Kidney (tissue), 14 donors: ENCODE data around the gene TNIP2. TPM values are rescaled to one million over a fixed set of nuclear protein-coding genes. Genes with fewer than 3 reads are reported as not detected.

Source experiments
- DNase-seq, 5 donors: peaks; one replicate each; pipeline ENCODE4 v3.0.0-alpha.2; 2013 to 2020
- FAIRE-seq: peaks from 2 replicates; lab custom pipeline; 2012; peaks lifted over from hg19 to GRCh38; lab: Jason Lieb, UNC
- H3K27ac ChIP-seq, 2 donors: one replicate each; pipeline ENCODE4 v1.7.0; 2013; ENCODE audit warnings: low read depth in 2 of 2, low read length in 2 of 2, inconsistent platforms in 1 of 2
- H3K27me3 ChIP-seq: one replicate; pipeline ENCODE4 v1.7.1; 2013; ENCODE audit warnings: low read length, inconsistent platforms; ENCODE audit not compliant: control insufficient read depth, insufficient read depth
- H3K36me3 ChIP-seq, 3 donors: one replicate each; pipeline versions ENCODE4 v1.7.0 to v1.7.1; 2013; ENCODE audit warnings: low read length in 3 of 3, control low read depth in 1 of 3, inconsistent platforms in 1 of 3; ENCODE audit not compliant: insufficient read depth in 3 of 3, control insufficient read depth in 2 of 3
- H3K4me1 ChIP-seq, 3 donors: one replicate each; pipeline versions ENCODE4 v1.7.0 to v1.7.1; 2013; ENCODE audit warnings: low read length in 3 of 3, inconsistent platforms in 1 of 3, low read depth in 1 of 3; ENCODE audit not compliant: control insufficient read depth in 2 of 3, insufficient read depth in 2 of 3
- H3K4me3 ChIP-seq, 3 donors: one replicate each; pipeline versions ENCODE4 v1.7.0 to v1.8.1; 2013; ENCODE audit warnings: low read length in 3 of 3, control low read depth in 1 of 3, inconsistent platforms in 1 of 3
- H3K9ac ChIP-seq, 3 donors: one replicate each; pipeline versions ENCODE4 v1.7.0 to v1.7.1; 2013; ENCODE audit warnings: low read length in 3 of 3, control low read depth in 1 of 3, inconsistent platforms in 1 of 3
- H3K9me3 ChIP-seq, 3 donors: one replicate each; pipeline versions ENCODE4 v1.7.0 to v1.7.1; 2013; ENCODE audit warnings: low read length in 3 of 3, control low read depth in 1 of 3, inconsistent platforms in 1 of 3; ENCODE audit not compliant: control insufficient read depth in 2 of 3, insufficient read depth in 1 of 3
- CTCF ChIP-seq: IDR thresholded peaks from 3 replicates; pipeline ENCODE4 v1.5.1; 2012; ENCODE audit warnings: mild to moderate bottlenecking, moderate library complexity, borderline replicate concordance; ENCODE audit not compliant: insufficient read depth; ENCODE audit errors: extremely low read depth
- intact Hi-C: fragments of 100-400 bp; cut with DNase I; formaldehyde crosslinking; loops from one replicate; pipeline ENCODE4 v1.11.1; 2022
- polyA plus RNA-seq: library from polyadenylated mRNA; stranded (reverse); fragments of 350-450 nt; fragmentation: Illumina TruSeq; extraction: RNeasy Lipid Tissue Mini Kit (QIAGEN cat#74804); gene quantifications from one replicate; pipeline ENCODE4 v1.2.3, GENCODE V29; 2014; ENCODE audit warnings: low read depth, low replicate concordance; ENCODE audit not compliant: insufficient read depth
- total RNA-seq: library from RNA; stranded (reverse); fragmentation: NEBNext Ultra II Directional; extraction: Animal tissue kit (Norgen Biotek cat#: 25700); gene quantifications from one replicate; pipeline ENCODE4 v1.2.1, GENCODE V29; 2021
- donor health status: control.
- donor health status: control.
- donor health status: control.
- donor health status: control.
- donor health status: control.
- donor health status: DM: yes; HTN: yes; CAD: no.
- donor health status: Normal renal cell carcinoma (clear cell type).

Gene TNIP2
- total and polyA plus RNA-seq, 2 donors from 2014 or later, result 43.1 to 44.4 TPM

- DNase-seq, result no peak
- H3K4me3 ChIP-seq, result peak overlapping the region in 2 of 3 donors; percentile 56 to 60
- no peaks in the 10 kb centered on the region for H3K9me3 ChIP-seq
- H3K27me3 ChIP-seq, result no peaks in the 10 kb centered on the region
- no peak for FAIRE-seq
- H3K4me1 ChIP-seq, result peaks cover 0 to 12% (median 11%) of the 10 kb centered on the region in 3 donors
- TF ChIP-seq CTCF, result no peak
- peaks cover 0 to 4% (median 3%) of the 10 kb centered on the region in 3 donors for H3K36me3 ChIP-seq
- peak overlapping the region in 1 of 3 donors; percentile 46 for H3K9ac ChIP-seq
- H3K27ac ChIP-seq, result peak overlapping the region in 1 of 2 donors; percentile 48
- intact Hi-C loops, result no loop called here
Measured at GRCh38 chr4:2756691-2757350, 685 bp upstream of the TNIP2 start.

- Histone ChIP-seq H3K36me3 (peaks cover 0 to 4% (median 3%) of the 10 kb centered on the region in 3 donors), H3K4me1 (peaks cover 0 to 9% (median 4%) of the 10 kb centered on the region in 3 donors), H3K27ac (peak overlapping the region in 1 of 2 donors; percentile 88), H3K4me3 (peak overlapping the region; percentile 47 to 68 (median 48)), H3K9ac (peak overlapping the region in 2 of 3 donors; percentile 3 to 58), H3K27me3 (no peaks in the 10 kb centered on the region), H3K9me3 (no peaks in the 10 kb centered on the region)
- FAIRE-seq, result no peak
- no peak for TF ChIP-seq CTCF
- peak in 1 of 5 donors; percentile 77 for DNase-seq
- intact Hi-C loops, result no loop called here
Measured at GRCh38 chr4:2754848-2755819, 1.0 kb downstream of the TNIP2 start.

GRCh38 chr4:2753436-2753835, 2.7 kb downstream of the TNIP2 start:
- H3K4me1 ChIP-seq, result peaks cover 0 to 9% (median 4%) of the 10 kb centered on the region in 3 donors
- FAIRE-seq (no peak), DNase-seq (no peak)
- no peaks in the 10 kb centered on the region for H3K9me3 ChIP-seq
- no peak overlapping the region for H3K27ac ChIP-seq
- no peak overlapping the region for H3K4me3 ChIP-seq
- no peaks in the 10 kb centered on the region for H3K27me3 ChIP-seq
- no peak for TF ChIP-seq CTCF
- no peak overlapping the region for H3K9ac ChIP-seq
- intact Hi-C loops, result no loop called here
- H3K36me3 ChIP-seq, result peaks cover 0 to 4% (median 3%) of the 10 kb centered on the region in 3 donors
